Myocyte (in vitro differentiated cells): ENCODE data around the gene OLA1. TPM values are rescaled to one million over a fixed set of nuclear protein-coding genes. Genes with fewer than 3 reads are reported as not detected.
"Not testable (repeated sequence)": the region's sequence is repeated elsewhere in the genome, so short reads cannot be mapped to it uniquely, and the experiment has no call there.

Experiments
- DNase-seq: peaks from one replicate; pipeline ENCODE4 v3.0.0-alpha.2; 2012; ENCODE audit warnings: low read depth
- polyA plus RNA-seq: library from polyadenylated mRNA; unstranded; fragments of >200 nt; gene quantifications from one replicate; pipeline ENCODE4 v1.2.1, GENCODE V29; 2012; ENCODE audit warnings: missing spikeins
- total RNA-seq: library from RNA; depleted of rRNA; stranded (reverse); fragments of >200 nt; gene quantifications from 2 replicates; pipeline ENCODE4 v1.2.3, GENCODE V29; 2014

The OLA1 gene
- 144 and 170 TPM in 2 replicates for total RNA-seq
- polyA plus RNA-seq = 66.0 TPM

GRCh38 chr2:174248187-174248997, at the start of gene OLA1:
Gene OLA1, minus strand, starts transcription at chr2:174248532. Its CDS starts 1,717 bp downstream, at chr2:174246815.
- DNase-seq = peak; percentile 95

GRCh38 chr2:174292908-174293307, 44.6 kb upstream of the OLA1 start:
- no peak for DNase-seq

GRCh38 chr2:174286172-174286571, 37.8 kb upstream of the OLA1 start:
- DNase-seq = no peak

GRCh38 chr2:174282441-174282840, 34.1 kb upstream of the OLA1 start:
- no peak for DNase-seq

- DNase-seq = no peak
Measured at GRCh38 chr2:174281736-174282135, 33.4 kb upstream of the OLA1 start.

- peak; percentile 73 for DNase-seq
Measured at GRCh38 chr2:174280596-174280995, 32.3 kb upstream of the OLA1 start.

- DNase-seq = not testable (repeated sequence)
Measured at GRCh38 chr2:174270263-174270662, 21.9 kb upstream of the OLA1 start.

GRCh38 chr2:174266288-174266687, 18.0 kb upstream of the OLA1 start:
- DNase-seq = no peak

GRCh38 chr2:174263997-174264396, 15.7 kb upstream of the OLA1 start:
- DNase-seq = peak; percentile 25

- peak; percentile 64 for DNase-seq
Measured at GRCh38 chr2:174259981-174260380, 11.6 kb upstream of the OLA1 start.

- no peak for DNase-seq
Measured at GRCh38 chr2:174254267-174254666, 5.9 kb upstream of the OLA1 start.

- no peak for DNase-seq
Measured at GRCh38 chr2:174248998-174249592, 763 bp upstream of the OLA1 start.

- DNase-seq = peak; percentile 76
Measured at GRCh38 chr2:174247474-174248186, 702 bp downstream of the OLA1 start.

GRCh38 chr2:174246944-174247381, 1.4 kb downstream of the OLA1 start:
- DNase-seq = no peak

GRCh38 chr2:174245628-174246027, 2.7 kb downstream of the OLA1 start:
- DNase-seq = not testable (repeated sequence)

- DNase-seq = no peak
Measured at GRCh38 chr2:174245065-174245464, 3.3 kb downstream of the OLA1 start.

- DNase-seq = no peak
Measured at GRCh38 chr2:174243812-174244211, 4.5 kb downstream of the OLA1 start.

- no peak for DNase-seq
Measured at GRCh38 chr2:174240097-174240496, 8.2 kb downstream of the OLA1 start.

- no peak for DNase-seq
Measured at GRCh38 chr2:174236429-174236828, 11.9 kb downstream of the OLA1 start.

GRCh38 chr2:174235680-174236079, 12.7 kb downstream of the OLA1 start:
- DNase-seq = peak; percentile 16

- no peak for DNase-seq
Measured at GRCh38 chr2:174233771-174234275, 14.5 kb downstream of the OLA1 start.

- DNase-seq = no peak
Measured at GRCh38 chr2:174227748-174228147, 20.6 kb downstream of the OLA1 start.
